GM23338 (cell line): Measurements from ENCODE around the gene NUMB. TPM values are rescaled to one million over a fixed set of nuclear protein-coding genes. Genes with fewer than 3 reads are reported as not detected.

Source experiments
- ATAC-seq: fragments of 200-7000 bp; cut with Tn5 transposase; 3 replicates; pipeline ENCODE4 v1.9.1; 2020
- DNase-seq: peaks from one replicate; pipeline ENCODE4 v3.0.0-alpha.2; 2015; ENCODE audit warnings: low spot score
- H2AFZ ChIP-seq: fragments of 200-600 bp; sonication (generic); 2 replicates; pipeline ENCODE4 v1.8.0; 2016; ENCODE audit warnings: antibody characterized with exemption, mild to moderate bottlenecking, moderate library complexity
- H3F3A ChIP-seq: fragments of 200-600 bp; sonication (generic); replicated peaks from 2 replicates; pipeline ENCODE4 v1.8.0; 2017; ENCODE audit warnings: antibody characterized with exemption, mixed run types, low read depth
- H3K27ac ChIP-seq: fragments of 200-600 bp; sonication (generic); 2 replicates; pipeline ENCODE4 v1.6.1; 2016; ENCODE audit warnings: low read depth
- H3K27me3 ChIP-seq: fragments of 200-600 bp; sonication (generic); 2 replicates; pipeline ENCODE4 v1.8.0; 2016; ENCODE audit warnings: mild to moderate bottlenecking, mixed run types, moderate library complexity; ENCODE audit not compliant: insufficient read depth
- H3K36me3 ChIP-seq: fragments of 200-600 bp; sonication (generic); 2 replicates; pipeline ENCODE4 v1.8.0; 2016; ENCODE audit warnings: mild to moderate bottlenecking; ENCODE audit not compliant: insufficient read depth
- H3K4me1 ChIP-seq: fragments of 200-600 bp; sonication (generic); 2 replicates; pipeline ENCODE4 v1.8.0; 2016; ENCODE audit warnings: mild to moderate bottlenecking, moderate library complexity; ENCODE audit not compliant: insufficient read depth
- H3K4me2 ChIP-seq: fragments of 200-600 bp; sonication (generic); 2 replicates; pipeline ENCODE4 v1.7.1; 2017; ENCODE audit warnings: mixed run types
- H3K4me3 ChIP-seq: fragments of 200-600 bp; sonication (generic); 2 replicates; pipeline ENCODE4 v1.6.1; 2016; ENCODE audit warnings: mixed run types
- H3K79me2 ChIP-seq: fragments of 200-600 bp; sonication (generic); replicated peaks from 2 replicates; pipeline ENCODE4 v1.8.0; 2017; ENCODE audit warnings: mild to moderate bottlenecking; ENCODE audit not compliant: insufficient read depth
- H3K9me2 ChIP-seq: fragments of 200-600 bp; sonication (generic); 2 replicates; pipeline ENCODE4 v1.8.0; 2017; ENCODE audit not compliant: insufficient read depth
- H4K20me1 ChIP-seq: fragments of 200-600 bp; sonication (generic); replicated peaks from 2 replicates; pipeline ENCODE4 v1.8.0; 2017; ENCODE audit warnings: mild to moderate bottlenecking; ENCODE audit not compliant: insufficient read depth
- H3K27ac Mint-ChIP-seq: 2 replicates; pipeline ENCODE4 v1.8.0; 2020; ENCODE audit warnings: inconsistent platforms, mild to moderate bottlenecking, moderate library complexity, mixed read lengths
- H3K27me3 Mint-ChIP-seq: 3 replicates; pipeline ENCODE4 v1.8.0; 2022; ENCODE audit warnings: low read depth, mild to moderate bottlenecking, moderate library complexity, mixed read lengths, inconsistent platforms; ENCODE audit not compliant: insufficient read depth, poor library complexity
- H3K36me3 Mint-ChIP-seq: 3 replicates; pipeline ENCODE4 v1.8.0; 2021; ENCODE audit warnings: low read depth, mild to moderate bottlenecking, inconsistent platforms, moderate library complexity, mixed read lengths
- H3K4me1 Mint-ChIP-seq: 3 replicates; pipeline ENCODE4 v1.8.0; 2020; ENCODE audit warnings: mild to moderate bottlenecking, inconsistent platforms, mixed read lengths
- H3K4me3 Mint-ChIP-seq: 3 replicates; pipeline ENCODE4 v1.8.0; 2021; ENCODE audit warnings: moderate library complexity, mild to moderate bottlenecking, inconsistent platforms, mixed read lengths
- H3K9me3 Mint-ChIP-seq: 3 replicates; pipeline ENCODE4 v1.8.0; 2020; ENCODE audit warnings: moderate library complexity, mild to moderate bottlenecking, inconsistent platforms, mixed read lengths
- CREB1 ChIP-seq: fragments of 250-450 bp; sonication (Bioruptor Pico); IDR thresholded peaks from 2 replicates; pipeline ENCODE4 v1.5.0; 2020; ENCODE audit warnings: low read depth, mild to moderate bottlenecking, moderate library complexity
- EZH2phosphoT487 ChIP-seq: fragments of 200-600 bp; sonication (generic); IDR thresholded peaks from one replicate; pipeline ENCODE4 v1.8.1; 2018; ENCODE audit warnings: antibody characterized with exemption; ENCODE audit not compliant: unreplicated experiment
- POLR2AphosphoS5 ChIP-seq: IDR thresholded peaks from 2 replicates; pipeline ENCODE4 v1.6.1; 2016; ENCODE audit warnings: antibody characterized with exemption, low read depth
- ZNF114 ChIP-seq: fragments of 250-450 bp; sonication (Bioruptor Pico); IDR thresholded peaks from 2 replicates; pipeline ENCODE4 v1.5.0; 2020; ENCODE audit warnings: mild to moderate bottlenecking, moderate library complexity
- ZNF462 ChIP-seq: fragments of 250-450 bp; sonication (Bioruptor Pico); IDR thresholded peaks from 2 replicates; pipeline ENCODE4 v1.5.0; 2020; ENCODE audit warnings: mild to moderate bottlenecking, moderate library complexity
- polyA plus RNA-seq: library from polyadenylated mRNA; unstranded; fragments of >200 nt; fragmentation: Nextera tagmentation; extraction: Ambion mirVana; gene quantifications from 2 replicates; pipeline ENCODE4 v1.2.1, GENCODE V29; 2016
- total RNA-seq: library from RNA; depleted of rRNA; stranded (reverse); fragments of >200 nt; shearing (Covaris generic); gene quantifications from 2 replicates; pipeline ENCODE4 v1.2.3, GENCODE V29; 2014

NUMB gene
- total and polyA plus RNA-seq, 2 experiments from 2014 or later = 32.1 to 36.7 TPM

GRCh38 chr14:73269729-73270531 lies 188.4 kb downstream of the NUMB start (continued):
- TF ChIP-seq ZNF462 = no peak

- Histone ChIP-seq H4K20me1 (no peaks in the 10 kb centered on the region), H3K27ac (no peak overlapping the region), H3K9me2 (no peaks in the 10 kb centered on the region), H3K27me3 (no peaks in the 10 kb centered on the region), H3K4me2 (no peak overlapping the region), H3K36me3 (no peaks in the 10 kb centered on the region; the same call in 1 of the 2 replicates), H3K4me1 (peaks cover 4% of the 10 kb centered on the region), H3K79me2 (no peaks in the 10 kb centered on the region), H2AFZ (no peak overlapping the region), H3K4me3 (no peak overlapping the region), H3F3A (0 out of 2 replicates have a peak, but pooled peaks cover 10% of the 10 kb centered on the region)
- TF ChIP-seq ZNF114 = no peak
- TF ChIP-seq CREB1 (CRISPR knock-in tag) = no peak
- TF ChIP-seq POLR2AphosphoS5 = no peak
- no peak for TF ChIP-seq EZH2phosphoT487
- Mint-ChIP-seq H3K9me3 (no peaks in the 10 kb centered on the region), H3K27ac (no peak overlapping the region), H3K27me3 (peaks cover 2% of the 10 kb centered on the region), H3K4me3 (no peak overlapping the region), H3K36me3 (peaks cover 13% of the 10 kb centered on the region), H3K4me1 (peaks cover 3% of the 10 kb centered on the region)
- no peak for DNase-seq
- no peak for ATAC-seq
These were observed 190.9 kb downstream of the NUMB start for GRCh38 chr14:73267474-73267873.
